22Rv1 (cell line): ENCODE data around the gene ZPR1.
A peak's percentile ranks its signal among the peaks of the same experiment; 100 is the strongest.

ENCODE experiments used
- H3K27ac ChIP-seq: fragments of 450-650 bp; 2 replicates; pipeline ENCODE4 v1.5.1; 2017
- CTCF ChIP-seq: fragments of 450-650 bp; IDR thresholded peaks from 2 replicates; pipeline ENCODE4 v1.5.1; 2017; ENCODE audit warnings: mild to moderate bottlenecking
- ZFX ChIP-seq: fragments of 450-650 bp; IDR thresholded peaks from 2 replicates; pipeline ENCODE4 v1.6.1; 2017; ENCODE audit warnings: antibody characterized with exemption, borderline replicate concordance

Gene ZPR1

GRCh38 chr11:116738975-116739374 is 48.8 kb downstream of the ZPR1 start:
- no peak for TF ChIP-seq CTCF
- no peak for TF ChIP-seq ZFX
- no peak overlapping the region for H3K27ac ChIP-seq

GRCh38 chr11:116736763-116737162 is 51.1 kb downstream of the ZPR1 start:
- no peak overlapping the region for H3K27ac ChIP-seq
- TF ChIP-seq CTCF = peak; percentile 30
- no peak for TF ChIP-seq ZFX

- TF ChIP-seq CTCF (no peak), ZFX (no peak)
- no peak overlapping the region for H3K27ac ChIP-seq
These were observed 53.8 kb downstream of the ZPR1 start for GRCh38 chr11:116733969-116734508.

GRCh38 chr11:116733043-116733755 is 54.6 kb downstream of the ZPR1 start:
- H3K27ac ChIP-seq = no peak overlapping the region
- no peak for TF ChIP-seq ZFX
- TF ChIP-seq CTCF = peak; percentile 64

- no peak overlapping the region for H3K27ac ChIP-seq
- TF ChIP-seq CTCF (peak; percentile 91), ZFX (no peak)
These were observed 55.4 kb downstream of the ZPR1 start for GRCh38 chr11:116732271-116733042.

GRCh38 chr11:116731821-116732220 is 56.0 kb downstream of the ZPR1 start:
- no peak overlapping the region for H3K27ac ChIP-seq
- TF ChIP-seq CTCF = no peak
- TF ChIP-seq ZFX = no peak
